K562 (cell line): ENCODE measurements around the gene CDRT4. TPM values are rescaled to one million over a fixed set of nuclear protein-coding genes. Genes with fewer than 3 reads are reported as not detected.

Experiments used
- ATAC-seq: fragments of 200-7000 bp; cut with Tn5 transposase; 3 replicates; pipeline ENCODE4 v1.9.1; 2020; ENCODE audit warnings: moderate library complexity
- BruUV-seq: library from RNA; stranded (reverse); fragments of 400-500 nt; replicated peaks from 2 replicates; lab custom pipeline; 2021; lab: Mats Ljungman, UMichigan
- CTCF ChIA-PET: fragments of 300-600 bp; formaldehyde crosslinking; extraction: SDS; loops from one replicate; lab custom pipeline; 2021; ENCODE audit warnings: low intra/inter-chr PET ratio; lab: Yijun Ruan, JAX
- POLR2A ChIA-PET: fragments of 300-600, 350-650 bp; sonication (Branson Sonifier 250); formaldehyde crosslinking; extraction: SDS; loops from one replicate; lab custom pipeline; 2021; ENCODE audit warnings: antibody characterized with exemption, inconsistent platforms; lab: Yijun Ruan, JAX
- DNase-seq, 4 experiments: peaks; one replicate each; pipeline versions ENCODE4 v3.0.0 to v3.0.0-alpha.2; 2011 to 2018; ENCODE audit warnings: low spot score in 3 of 4, mixed read lengths in 3 of 4; ENCODE audit errors: extremely low read depth in 1 of 4
- FAIRE-seq: peaks from 2 replicates; lab custom pipeline; 2011; peaks lifted over from hg19 to GRCh38; lab: Jason Lieb, UNC
- H2AFZ ChIP-seq: 2 replicates; pipeline ENCODE4 v1.6.0; 2011; ENCODE audit warnings: low read depth, low read length, control low read depth, inconsistent platforms
- H3K27ac ChIP-seq: fragments of 200-600 bp; 3 replicates; pipeline ENCODE4 v1.8.0; 2011; ENCODE audit warnings: low read depth, mild to moderate bottlenecking, control low read depth, inconsistent platforms, low read length, moderate library complexity, mixed read lengths; ENCODE audit errors: extremely low read depth
- H3K27me3 ChIP-seq, 2 experiments: fragments of 300-600 bp in 1 of 2; 2 replicates in 1 of 2; 3 replicates in 1 of 2; pipeline versions ENCODE4 v1.6.0 to v1.8.0; 2011; ENCODE audit warnings: inconsistent platforms in 2 of 2, low read length in 2 of 2, mild to moderate bottlenecking in 1 of 2, mixed read lengths in 1 of 2, moderate library complexity in 1 of 2; ENCODE audit not compliant: control insufficient read depth in 2 of 2, insufficient read depth in 2 of 2
- H3K36me3 ChIP-seq: fragments of 300-600 bp; 3 replicates; pipeline ENCODE4 v1.8.0; 2011; ENCODE audit warnings: mild to moderate bottlenecking, low read length, inconsistent platforms; ENCODE audit not compliant: control insufficient read depth, insufficient read depth
- H3K4me1 ChIP-seq, 2 experiments: fragments of 200-600 bp in 1 of 2; replicated peaks in 1 of 2; 2 replicates in 1 of 2; 3 replicates in 1 of 2; pipeline versions ENCODE4 v1.5.1 to v1.8.0; 2011; ENCODE audit warnings: inconsistent platforms in 2 of 2, low read length in 2 of 2, mild to moderate bottlenecking in 1 of 2, mixed read lengths in 1 of 2, moderate library complexity in 1 of 2; ENCODE audit not compliant: control insufficient read depth in 2 of 2, insufficient read depth in 2 of 2
- H3K4me2 ChIP-seq: 2 replicates; pipeline ENCODE4 v1.6.1; 2011; ENCODE audit warnings: low read length, control low read depth, inconsistent platforms, mixed read lengths; ENCODE audit not compliant: insufficient read depth
- H3K4me3 ChIP-seq: fragments of 200-600 bp; sonication (generic), shearing (Covaris generic); 2 replicates; pipeline ENCODE4 v1.5.1; 2016; ENCODE audit warnings: control low read depth, inconsistent platforms
- H3K79me2 ChIP-seq: fragments of 200-600 bp; 3 replicates; pipeline ENCODE4 v1.8.0; 2011; ENCODE audit warnings: low read length, inconsistent platforms; ENCODE audit not compliant: control insufficient read depth, insufficient read depth
- H3K9ac ChIP-seq, 2 experiments: 2 replicates each; pipeline versions ENCODE4 v1.6.0 to v1.6.1; 2011; ENCODE audit warnings: low read depth in 2 of 2, low read length in 2 of 2, control low read depth in 1 of 2, inconsistent platforms in 1 of 2, mild to moderate bottlenecking in 1 of 2, mixed read lengths in 1 of 2; ENCODE audit not compliant: insufficient read depth in 1 of 2
- H3K9me1 ChIP-seq: one replicate; pipeline ENCODE4 v1.6.0; 2011; ENCODE audit warnings: inconsistent platforms, mild to moderate bottlenecking, low read length, moderate library complexity; ENCODE audit not compliant: control insufficient read depth, insufficient read depth
- H3K9me3 ChIP-seq: replicated peaks from 2 replicates; pipeline ENCODE4 v1.5.1; 2011; ENCODE audit warnings: low read depth, low read length, inconsistent platforms; ENCODE audit not compliant: control insufficient read depth, insufficient read depth
- H4K20me1 ChIP-seq: replicated peaks from 2 replicates; pipeline ENCODE4 v1.6.1; 2011; ENCODE audit warnings: low read length, inconsistent platforms, mixed read lengths; ENCODE audit not compliant: control insufficient read depth, insufficient read depth
- ARID1B ChIP-seq: fragments of 450-650 bp; IDR thresholded peaks from 2 replicates; pipeline ENCODE4 v1.6.1; 2016; ENCODE audit warnings: antibody characterized with exemption, mild to moderate bottlenecking, inconsistent platforms
- CBFB ChIP-seq: sonication (generic); formaldehyde crosslinking; IDR thresholded peaks from 2 replicates; pipeline ENCODE4 v1.4.0; 2020; ENCODE audit warnings: mild to moderate bottlenecking, missing genetic modification reagents
- DACH1 ChIP-seq: fragments of 450-650 bp; IDR thresholded peaks from 2 replicates; pipeline ENCODE4 v1.6.1; 2018; ENCODE audit not compliant: partially characterized antibody
- ESRRA ChIP-seq: fragments of 450-650 bp; IDR thresholded peaks from 2 replicates; pipeline ENCODE4 v1.6.1; 2014; ENCODE audit warnings: low read depth, mild to moderate bottlenecking, moderate library complexity, borderline replicate concordance
- POLR3A ChIP-seq: IDR thresholded peaks from 2 replicates; pipeline ENCODE4 v1.6.1; 2011; ENCODE audit warnings: borderline replicate concordance, mild to moderate bottlenecking, moderate library complexity; ENCODE audit not compliant: insufficient read length, insufficient read depth; ENCODE audit errors: extremely low read depth
- SP2 ChIP-seq: IDR thresholded peaks from 2 replicates; pipeline ENCODE4 v1.6.1; 2011; ENCODE audit warnings: mild to moderate bottlenecking, low read depth, low read length, moderate library complexity; ENCODE audit not compliant: poor library complexity, severe bottlenecking; ENCODE audit errors: extremely low read depth
- TARDBP ChIP-seq: fragments of 450-650 bp; IDR thresholded peaks from 2 replicates; pipeline ENCODE4 v1.6.1; 2016
- ZNF140 ChIP-seq: fragments of 250-450 bp; sonication (Bioruptor Pico); IDR thresholded peaks from 2 replicates; pipeline ENCODE4 v1.8.0; 2021; ENCODE audit warnings: moderate library complexity, mild to moderate bottlenecking, inconsistent platforms
- ZNF174 ChIP-seq: fragments of 250-450 bp; sonication (Bioruptor Pico); IDR thresholded peaks from 2 replicates; pipeline ENCODE4 v1.4.0; 2020; ENCODE audit warnings: mild to moderate bottlenecking
- ZNF668 ChIP-seq: fragments of 250-450 bp; sonication (Bioruptor Pico); IDR thresholded peaks from 2 replicates; pipeline ENCODE4 v1.8.0; 2022; ENCODE audit warnings: mild to moderate bottlenecking, inconsistent platforms
- WGBS: fragments of 100-300 bp; shearing (Covaris generic); methylation state at CpG from one replicate; pipeline ENCODE4 v1.1.6; 2016; ENCODE audit warnings: low coverage, mixed read lengths; ENCODE audit not compliant: insufficient coverage; ENCODE audit errors: missing lambda C conversion rate; 5-methylcytosine and 5-hydroxymethylcytosine counted together
- in situ Hi-C: fragments of 300-500 bp; cut with MboI; formaldehyde crosslinking; loops from 4 replicates; pipeline ENCODE4 v1.15.0; 2018; ENCODE audit warnings: inconsistent platforms, mixed read lengths
- intact Hi-C: fragments of 100-400 bp; cut with micrococcal nuclease; formaldehyde crosslinking; loops from 2 replicates; pipeline ENCODE4 v1.14.2; 2022
- polyA plus RNA-seq, 8 experiments: library from polyadenylated mRNA; depleted of rRNA in 4 of 8; stranded (reverse) in 5 of 8; unstranded in 3 of 8; fragments of >200 nt; fragmentation: Nextera tagmentation in 2 of 8; fragmentation: Illumina TruSeq in 1 of 8; extraction: Ambion mirVana in 2 of 8; extraction: Trizol in 1 of 8; gene quantifications; 2 replicates each; pipeline versions ENCODE4 v1.2.1 to v1.2.3, GENCODE V29; 2011 to 2014; ENCODE audit warnings: inconsistent platforms in 1 of 8, missing spikeins in 1 of 8
- total RNA-seq, 7 experiments: library from RNA; depleted of rRNA in 6 of 7; stranded (reverse); fragments of >200 nt in 6 of 7; fragmentation: Illumina TruSeq in 2 of 7; extraction: Trizol in 2 of 7; gene quantifications; 2 replicates each; pipeline versions ENCODE4 v1.2.1 to v1.2.3, GENCODE V29; 2011 to 2021; ENCODE audit warnings: low replicate concordance in 1 of 7
- TF ChIP-seq, protein P1 (sequence below): fragments of 450-650 bp; formaldehyde crosslinking; IDR thresholded peaks from 2 replicates; pipeline ENCODE4 v1.4.0; 2022; ENCODE audit warnings: mild to moderate bottlenecking, moderate library complexity
- TF ChIP-seq, protein P2 (sequence below): fragments of 450-650 bp; IDR thresholded peaks from 2 replicates; pipeline ENCODE4 v1.6.1; 2016; ENCODE audit warnings: low read depth, mild to moderate bottlenecking, moderate library complexity
- TF ChIP-seq, protein P3 (sequence below): IDR thresholded peaks from 2 replicates; pipeline ENCODE4 v1.6.1; 2011; ENCODE audit warnings: borderline replicate concordance, low read depth, mild to moderate bottlenecking, moderate library complexity, low read length; ENCODE audit not compliant: insufficient read depth, poor library complexity, severe bottlenecking
- TF ChIP-seq, protein P4 (sequence below): fragments of 450-650 bp; IDR thresholded peaks from one replicate; pipeline ENCODE4 v1.6.1; 2018; ENCODE audit warnings: mild to moderate bottlenecking, moderate library complexity; ENCODE audit not compliant: partially characterized antibody
- TF ChIP-seq, protein P5 (sequence below): sonication (generic); formaldehyde crosslinking; IDR thresholded peaks from 2 replicates; pipeline ENCODE4 v1.9.0; 2022; ENCODE audit warnings: mild to moderate bottlenecking, missing genetic modification reagents

The CDRT4 gene
- total and polyA plus RNA-seq, 9 of the 15 experiments (the other 6 are each of a cell fraction or from before 2014, with no cell fraction given), result 1.7 to 6.4 (median 3.5) TPM

DNA sequence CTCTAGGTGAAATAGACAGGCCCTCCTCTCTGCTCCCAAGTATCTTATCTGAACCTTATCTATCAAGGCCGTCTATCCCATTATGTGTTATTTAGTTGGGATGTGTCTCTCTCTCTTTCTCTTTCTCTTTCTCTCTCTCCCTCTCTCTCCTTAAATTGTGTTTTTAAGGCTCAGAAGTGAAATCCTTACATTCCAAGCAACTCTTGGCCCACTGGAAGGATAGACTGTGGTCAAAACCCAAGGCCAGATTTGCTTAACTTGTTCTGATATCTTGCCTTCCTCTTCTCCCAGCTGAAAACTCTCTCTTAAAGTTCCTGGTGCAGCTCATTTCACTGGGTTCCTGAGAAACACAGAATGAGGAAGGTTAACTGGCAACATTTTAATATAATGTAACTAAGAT lies 14.7 kb downstream of the CDRT4 start:
- no peaks in the 10 kb centered on the region; a peak in 1 of 5 replicates for H3K4me1 ChIP-seq
- WGBS, result 29% methylated on average over 1 of the region's 1 CpG
- no peaks in the 10 kb centered on the region for H3K9me1 ChIP-seq
- no peaks in the 10 kb centered on the region for H3K36me3 ChIP-seq
- BruUV-seq, result no TSS peak
- no peaks in the 10 kb centered on the region for H3K9me3 ChIP-seq
- intact Hi-C loops (no loop called here), in situ Hi-C loops (no loop called here)
- no peaks in the 10 kb centered on the region for H3K79me2 ChIP-seq
- ATAC-seq (no peak), DNase-seq (no peak), FAIRE-seq (no peak)
- H4K20me1 ChIP-seq, result no peaks in the 10 kb centered on the region
- H3K9ac ChIP-seq, result no peak overlapping the region
- H3K27me3 ChIP-seq, result no peaks in the 10 kb centered on the region
- H3K4me2 ChIP-seq, result no peak overlapping the region
- POLR2A ChIA-PET, result no interaction called here
- CTCF ChIA-PET, result no interaction called here
- no peak overlapping the region for H2AFZ ChIP-seq
- no peak overlapping the region for H3K27ac ChIP-seq
- no peak overlapping the region for H3K4me3 ChIP-seq
- no peak for TF ChIP-seq DACH1
- TF ChIP-seq, protein P1, sequence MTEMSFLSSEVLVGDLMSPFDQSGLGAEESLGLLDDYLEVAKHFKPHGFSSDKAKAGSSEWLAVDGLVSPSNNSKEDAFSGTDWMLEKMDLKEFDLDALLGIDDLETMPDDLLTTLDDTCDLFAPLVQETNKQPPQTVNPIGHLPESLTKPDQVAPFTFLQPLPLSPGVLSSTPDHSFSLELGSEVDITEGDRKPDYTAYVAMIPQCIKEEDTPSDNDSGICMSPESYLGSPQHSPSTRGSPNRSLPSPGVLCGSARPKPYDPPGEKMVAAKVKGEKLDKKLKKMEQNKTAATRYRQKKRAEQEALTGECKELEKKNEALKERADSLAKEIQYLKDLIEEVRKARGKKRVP (CRISPR knock-in tag), result no peak
- TF ChIP-seq POLR3A, result no peak
- TF ChIP-seq, protein P2, sequence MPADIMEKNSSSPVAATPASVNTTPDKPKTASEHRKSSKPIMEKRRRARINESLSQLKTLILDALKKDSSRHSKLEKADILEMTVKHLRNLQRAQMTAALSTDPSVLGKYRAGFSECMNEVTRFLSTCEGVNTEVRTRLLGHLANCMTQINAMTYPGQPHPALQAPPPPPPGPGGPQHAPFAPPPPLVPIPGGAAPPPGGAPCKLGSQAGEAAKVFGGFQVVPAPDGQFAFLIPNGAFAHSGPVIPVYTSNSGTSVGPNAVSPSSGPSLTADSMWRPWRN, result no peak
- no peak for TF ChIP-seq ZNF668 (CRISPR knock-in tag)
- TF ChIP-seq ARID1B, result no peak
- TF ChIP-seq, protein P3, sequence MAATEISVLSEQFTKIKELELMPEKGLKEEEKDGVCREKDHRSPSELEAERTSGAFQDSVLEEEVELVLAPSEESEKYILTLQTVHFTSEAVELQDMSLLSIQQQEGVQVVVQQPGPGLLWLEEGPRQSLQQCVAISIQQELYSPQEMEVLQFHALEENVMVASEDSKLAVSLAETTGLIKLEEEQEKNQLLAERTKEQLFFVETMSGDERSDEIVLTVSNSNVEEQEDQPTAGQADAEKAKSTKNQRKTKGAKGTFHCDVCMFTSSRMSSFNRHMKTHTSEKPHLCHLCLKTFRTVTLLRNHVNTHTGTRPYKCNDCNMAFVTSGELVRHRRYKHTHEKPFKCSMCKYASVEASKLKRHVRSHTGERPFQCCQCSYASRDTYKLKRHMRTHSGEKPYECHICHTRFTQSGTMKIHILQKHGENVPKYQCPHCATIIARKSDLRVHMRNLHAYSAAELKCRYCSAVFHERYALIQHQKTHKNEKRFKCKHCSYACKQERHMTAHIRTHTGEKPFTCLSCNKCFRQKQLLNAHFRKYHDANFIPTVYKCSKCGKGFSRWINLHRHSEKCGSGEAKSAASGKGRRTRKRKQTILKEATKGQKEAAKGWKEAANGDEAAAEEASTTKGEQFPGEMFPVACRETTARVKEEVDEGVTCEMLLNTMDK, result no peak
- TF ChIP-seq ZNF140 (CRISPR knock-in tag), result no peak
- TF ChIP-seq ESRRA, result no peak
- TF ChIP-seq SP2, result no peak
- TF ChIP-seq CBFB, result no peak
- TF ChIP-seq, protein P4, sequence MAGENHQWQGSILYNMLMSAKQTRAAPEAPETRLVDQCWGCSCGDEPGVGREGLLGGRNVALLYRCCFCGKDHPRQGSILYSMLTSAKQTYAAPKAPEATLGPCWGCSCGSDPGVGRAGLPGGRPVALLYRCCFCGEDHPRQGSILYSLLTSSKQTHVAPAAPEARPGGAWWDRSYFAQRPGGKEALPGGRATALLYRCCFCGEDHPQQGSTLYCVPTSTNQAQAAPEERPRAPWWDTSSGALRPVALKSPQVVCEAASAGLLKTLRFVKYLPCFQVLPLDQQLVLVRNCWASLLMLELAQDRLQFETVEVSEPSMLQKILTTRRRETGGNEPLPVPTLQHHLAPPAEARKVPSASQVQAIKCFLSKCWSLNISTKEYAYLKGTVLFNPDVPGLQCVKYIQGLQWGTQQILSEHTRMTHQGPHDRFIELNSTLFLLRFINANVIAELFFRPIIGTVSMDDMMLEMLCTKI, result no peak
- TF ChIP-seq TARDBP, result no peak
- TF ChIP-seq, protein P5, sequence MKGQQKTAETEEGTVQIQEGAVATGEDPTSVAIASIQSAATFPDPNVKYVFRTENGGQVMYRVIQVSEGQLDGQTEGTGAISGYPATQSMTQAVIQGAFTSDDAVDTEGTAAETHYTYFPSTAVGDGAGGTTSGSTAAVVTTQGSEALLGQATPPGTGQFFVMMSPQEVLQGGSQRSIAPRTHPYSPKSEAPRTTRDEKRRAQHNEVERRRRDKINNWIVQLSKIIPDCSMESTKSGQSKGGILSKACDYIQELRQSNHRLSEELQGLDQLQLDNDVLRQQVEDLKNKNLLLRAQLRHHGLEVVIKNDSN, result no peak
- no peak for TF ChIP-seq ZNF174
